HG03457 (cell line): ENCODE data around the gene PLXNA2.

Experiments
- ATAC-seq: cut with Tn5 transposase; IDR thresholded peaks from one replicate; pipeline ENCODE4 v1.9.1; 2021; ENCODE audit warnings: moderate number of reproducible peaks; ENCODE audit not compliant: unreplicated experiment

The PLXNA2 gene

GRCh38 chr1:208126108-208126507 lies 118.1 kb downstream of the PLXNA2 start:
- ATAC-seq = no peak

GRCh38 chr1:208122612-208123358 lies 121.4 kb downstream of the PLXNA2 start:
- ATAC-seq = no peak

- ATAC-seq = no peak
Measured at GRCh38 chr1:208121813-208122364, 122.3 kb downstream of the PLXNA2 start.

GRCh38 chr1:208120431-208120790 lies 123.8 kb downstream of the PLXNA2 start:
- ATAC-seq = no peak

GRCh38 chr1:208118841-208119606 lies 125.2 kb downstream of the PLXNA2 start:
- ATAC-seq = no peak

- ATAC-seq = no peak
Measured at GRCh38 chr1:208118306-208118705, 125.9 kb downstream of the PLXNA2 start.

GRCh38 chr1:208117826-208118225 lies 126.4 kb downstream of the PLXNA2 start:
- ATAC-seq = no peak

- ATAC-seq = no peak
Measured at GRCh38 chr1:208117409-208117808, 126.8 kb downstream of the PLXNA2 start.

GRCh38 chr1:208115924-208116640 lies 128.1 kb downstream of the PLXNA2 start:
- ATAC-seq = no peak

GRCh38 chr1:208113011-208113410 lies 131.2 kb downstream of the PLXNA2 start:
- no peak for ATAC-seq

- ATAC-seq = no peak
Measured at GRCh38 chr1:208112401-208112800, 131.8 kb downstream of the PLXNA2 start.

GRCh38 chr1:208111646-208112190 lies 132.5 kb downstream of the PLXNA2 start:
- ATAC-seq = no peak

GRCh38 chr1:208110296-208110695 lies 133.9 kb downstream of the PLXNA2 start:
- no peak for ATAC-seq

- ATAC-seq = no peak
Measured at GRCh38 chr1:208108646-208109330, 135.4 kb downstream of the PLXNA2 start.

GRCh38 chr1:208108213-208108608 lies 136.0 kb downstream of the PLXNA2 start:
- no peak for ATAC-seq

- no peak for ATAC-seq
Measured at GRCh38 chr1:208107425-208108212, 136.6 kb downstream of the PLXNA2 start.

GRCh38 chr1:208106218-208106617 lies 138.0 kb downstream of the PLXNA2 start:
- no peak for ATAC-seq

- no peak for ATAC-seq
Measured at GRCh38 chr1:208105756-208106155, 138.4 kb downstream of the PLXNA2 start.

GRCh38 chr1:208103597-208104513 lies 140.3 kb downstream of the PLXNA2 start:
- ATAC-seq = no peak
